Loucy (cell line): ENCODE data around the gene PVALB.

Experiments
- H2AFZ ChIP-seq: fragments of 200-600 bp; sonication (generic); 2 replicates; pipeline ENCODE4 v1.6.0; 2016; ENCODE audit warnings: antibody characterized with exemption, mild to moderate bottlenecking, low read length, moderate library complexity
- H3F3A ChIP-seq: fragments of 200-600 bp; 2 replicates; pipeline ENCODE4 v1.6.0; 2016; ENCODE audit warnings: antibody characterized with exemption, low read depth, mild to moderate bottlenecking
- H3K27me3 ChIP-seq: fragments of 200-600 bp; sonication (generic); 2 replicates; pipeline ENCODE4 v1.6.1; 2014; ENCODE audit warnings: low read length, mild to moderate bottlenecking; ENCODE audit not compliant: insufficient read depth, poor library complexity, severe bottlenecking
- H3K36me3 ChIP-seq: fragments of 200-600 bp; sonication (generic); 2 replicates; pipeline ENCODE4 v1.6.1; 2016; ENCODE audit warnings: low read length; ENCODE audit not compliant: insufficient read depth
- H3K4me1 ChIP-seq: fragments of 200-600 bp; sonication (generic); 2 replicates; pipeline ENCODE4 v1.5.1; 2014; ENCODE audit warnings: low read length, mild to moderate bottlenecking; ENCODE audit not compliant: insufficient read depth, poor library complexity, severe bottlenecking
- H3K4me2 ChIP-seq: fragments of 200-600 bp; sonication (generic); 2 replicates; pipeline ENCODE4 v1.6.0; 2014; ENCODE audit warnings: antibody characterized with exemption, low read length, low read depth, mild to moderate bottlenecking; ENCODE audit not compliant: poor library complexity, severe bottlenecking
- H3K4me3 ChIP-seq: fragments of 200-600 bp; sonication (generic); 2 replicates; pipeline ENCODE4 v1.5.1; 2014; ENCODE audit warnings: low read length, mild to moderate bottlenecking, mixed read lengths; ENCODE audit not compliant: poor library complexity, severe bottlenecking
- H3K79me2 ChIP-seq: fragments of 200-600 bp; sonication (generic); 2 replicates; pipeline ENCODE4 v1.6.1; 2014; ENCODE audit warnings: low read length; ENCODE audit not compliant: insufficient read depth
- H3K9ac ChIP-seq: fragments of 200-600 bp; sonication (generic); 2 replicates; pipeline ENCODE4 v1.6.0; 2014; ENCODE audit warnings: mild to moderate bottlenecking, low read depth, low read length, moderate library complexity; ENCODE audit not compliant: poor library complexity, severe bottlenecking
- H3K9me2 ChIP-seq: fragments of 200-600 bp; sonication (generic); replicated peaks from 2 replicates; pipeline ENCODE4 v1.6.1; 2016; ENCODE audit warnings: low read depth, low read length, mixed read lengths
- H3K9me3 ChIP-seq: fragments of 200-600 bp; sonication (generic); 2 replicates; pipeline ENCODE4 v1.6.1; 2014; ENCODE audit warnings: mild to moderate bottlenecking, antibody characterized with exemption, low read length, low read depth; ENCODE audit not compliant: insufficient read depth
- H4K20me1 ChIP-seq: fragments of 200-600 bp; sonication (generic); 2 replicates; pipeline ENCODE4 v1.6.0; 2014; ENCODE audit warnings: antibody characterized with exemption, low read length, mild to moderate bottlenecking; ENCODE audit not compliant: insufficient read depth, poor library complexity, severe bottlenecking
- CTCF ChIP-seq: fragments of 200-600 bp; sonication (generic); conservative IDR thresholded peaks from 2 replicates; pipeline ENCODE4 v1.5.1; 2014; ENCODE audit warnings: mild to moderate bottlenecking, antibody characterized with exemption, low read length
- EZH2phosphoT487 ChIP-seq: fragments of 200-600 bp; IDR thresholded peaks from 2 replicates; pipeline ENCODE4 v1.6.1; 2018; ENCODE audit warnings: antibody characterized with exemption, mild to moderate bottlenecking, moderate library complexity, borderline replicate concordance

PVALB gene

GRCh38 chr22:36822581-36822980 lies 5.7 kb upstream of the PVALB start:
- Histone ChIP-seq H2AFZ (no peak overlapping the region), H3K9me3 (no peaks in the 10 kb centered on the region), H3K4me3 (no peak overlapping the region), H3K9ac (no peak overlapping the region), H4K20me1 (no peaks in the 10 kb centered on the region), H3K9me2 (no peaks in the 10 kb centered on the region), H3K79me2 (no peaks in the 10 kb centered on the region), H3K36me3 (no peaks in the 10 kb centered on the region), H3F3A (no peaks in the 10 kb centered on the region), H3K27me3 (peaks cover 4% of the 10 kb centered on the region), H3K4me1 (no peaks in the 10 kb centered on the region), H3K4me2 (no peak overlapping the region)
- TF ChIP-seq EZH2phosphoT487 (no peak), CTCF (no peak)

- Histone ChIP-seq H4K20me1 (no peaks in the 10 kb centered on the region), H3K9me3 (no peaks in the 10 kb centered on the region), H3K9ac (no peak overlapping the region), H3K79me2 (no peaks in the 10 kb centered on the region), H3K9me2 (no peaks in the 10 kb centered on the region), H3K36me3 (no peaks in the 10 kb centered on the region), H3K27me3 (peaks cover 6% of the 10 kb centered on the region), H2AFZ (no peak overlapping the region), H3K4me2 (no peak overlapping the region), H3K4me1 (no peaks in the 10 kb centered on the region), H3F3A (no peaks in the 10 kb centered on the region), H3K4me3 (no peak overlapping the region)
- TF ChIP-seq EZH2phosphoT487 (no peak), CTCF (no peak)
Measured at GRCh38 chr22:36819112-36819511, 2.3 kb upstream of the PVALB start.

GRCh38 chr22:36818010-36818642 lies 1.3 kb upstream of the PVALB start:
- no peak overlapping the region for H3K4me3 ChIP-seq
- no peaks in the 10 kb centered on the region for H3K36me3 ChIP-seq
- no peaks in the 10 kb centered on the region for H3K79me2 ChIP-seq
- H3K9ac ChIP-seq: no peak overlapping the region
- no peaks in the 10 kb centered on the region for H3K4me1 ChIP-seq
- H4K20me1 ChIP-seq: no peaks in the 10 kb centered on the region
- H3K27me3 ChIP-seq: peaks cover 6% of the 10 kb centered on the region
- H3F3A ChIP-seq: no peaks in the 10 kb centered on the region
- TF ChIP-seq CTCF: no peak
- H2AFZ ChIP-seq: no peak overlapping the region
- H3K9me3 ChIP-seq: no peaks in the 10 kb centered on the region
- H3K9me2 ChIP-seq: no peaks in the 10 kb centered on the region
- H3K4me2 ChIP-seq: no peak overlapping the region
